ENCODE results near the gene ZNF385B. TPM values are rescaled to one million over a fixed set of nuclear protein-coding genes. Genes with fewer than 3 reads are reported as not detected.

ZNF385B gene
- total RNA-seq, 5 donors from 2014 or later (not counting 1 experiment from before 2014, with no cell fraction given), result 0.12 TPM; not detected in 4

DNA sequence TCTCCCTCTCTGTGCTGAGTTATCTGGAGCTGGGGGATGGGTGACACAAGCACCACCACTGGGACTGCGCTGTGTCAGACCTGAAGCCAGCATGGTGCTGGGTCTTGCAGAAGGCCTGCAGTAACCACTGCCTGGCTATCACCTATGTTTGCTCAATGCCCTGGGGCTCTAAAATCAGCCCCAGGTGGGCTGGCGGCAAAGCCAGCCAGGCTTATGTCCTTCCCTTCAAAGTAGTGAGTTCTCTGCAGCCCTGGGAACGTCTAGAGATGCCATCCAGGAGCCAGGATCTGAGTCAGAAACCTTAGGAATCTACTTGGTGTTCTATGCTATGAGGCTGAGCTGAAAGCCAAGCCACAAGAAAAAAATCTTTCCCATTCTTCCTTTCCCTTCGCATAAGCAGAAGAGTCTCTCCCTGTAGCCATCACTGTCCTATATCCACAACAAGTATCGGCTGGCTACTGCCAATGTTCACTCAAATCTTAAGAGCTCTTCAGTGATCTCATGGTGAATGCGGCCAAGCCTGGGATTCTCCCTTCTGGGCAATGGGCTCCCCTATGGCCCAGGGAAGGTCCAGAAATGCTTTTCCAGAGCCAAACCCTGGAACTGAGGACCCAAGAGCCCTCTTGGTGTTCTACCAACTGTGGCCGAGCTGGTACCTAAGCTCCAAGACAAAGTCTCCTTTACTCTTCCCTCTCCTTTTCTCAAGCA is 248.7 kb downstream of the ZNF385B start:
- no peak overlapping the region for H3K4me3 Mint-ChIP-seq

DNA sequence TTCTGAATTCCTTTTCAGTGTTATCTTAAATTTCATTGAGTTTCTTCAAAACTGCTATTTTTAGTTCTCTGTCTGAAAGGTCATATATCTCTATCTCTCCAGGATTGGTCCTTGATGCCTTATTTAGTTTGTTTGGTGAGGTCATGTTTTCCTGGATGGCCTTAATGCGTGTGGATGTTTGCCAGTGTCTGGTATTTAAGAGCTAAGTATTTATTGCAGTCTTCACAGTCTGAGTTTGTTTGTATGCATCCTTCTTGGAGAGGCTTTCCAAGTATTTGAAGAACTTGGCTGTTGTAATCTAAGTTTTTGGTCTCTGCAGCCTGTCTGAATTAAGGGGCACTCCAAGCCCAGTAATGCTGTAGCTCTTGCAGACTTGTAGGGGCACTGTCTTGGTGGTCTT is 249.3 kb downstream of the ZNF385B start:
- ATAC-seq (replicated peaks in 1 of 4) (no peak), DNase-seq (no peak)
- no peak overlapping the region for H3K27ac Mint-ChIP-seq
- Histone ChIP-seq H3K36me3 (ENCODE audit: control insufficient read depth in 2 of 2, extremely low read depth in 1 of 2, insufficient read depth in 1 of 2, low read length in 1 of 2) (no peaks in the 10 kb centered on the region), H3K27me3 (replicated peaks in 1 of 2; ENCODE audit: control insufficient read depth in 2 of 2, extremely low read depth in 1 of 2, insufficient read depth in 2 of 2, low read length in 1 of 2) (peaks cover 0 to 3% of the 10 kb centered on the region in 2 experiments), H3K4me3 (ENCODE audit: control insufficient read depth in 1 of 2, extremely low read depth in 1 of 2, low read length in 1 of 2) (no peak overlapping the region), H3K4me1 (ENCODE audit: control insufficient read depth in 1 of 2, extremely low read depth in 1 of 2, insufficient read depth in 2 of 2, low read length in 2 of 2) (no peaks in the 10 kb centered on the region), H3K9me3 (no peaks in the 10 kb centered on the region), H3K27ac (ENCODE audit: low read length) (no peak overlapping the region)
- POLR2A ChIA-PET, result no interaction called here
- no peak overlapping the region for H3K4me3 Mint-ChIP-seq
- CTCF ChIA-PET, result no interaction called here
- H3K36me3 Mint-ChIP-seq, result no peaks in the 10 kb centered on the region
- no peaks in the 10 kb centered on the region for H3K4me1 Mint-ChIP-seq
- 20% methylated on average over 1 of the region's 1 CpG for WGBS (ENCODE audit: insufficient coverage)
- H3K9me3 Mint-ChIP-seq, result no peaks in the 10 kb centered on the region
- H3K27me3 Mint-ChIP-seq, result no peaks in the 10 kb centered on the region

More for the DNA sequence above, 248.7 kb downstream of the ZNF385B start:
- no peaks in the 10 kb centered on the region for H3K36me3 ChIP-seq (ENCODE audit: control insufficient read depth in 2 of 2, extremely low read depth in 1 of 2, insufficient read depth in 1 of 2, low read length in 1 of 2)
- ChIA-PET CTCF (no interaction called here), POLR2A (no interaction called here)
- 78% methylated on average over 7 of the region's 7 CpGs for WGBS (ENCODE audit: insufficient coverage)
- Mint-ChIP-seq H3K27ac (no peak overlapping the region), H3K36me3 (no peaks in the 10 kb centered on the region), H3K27me3 (no peaks in the 10 kb centered on the region), H3K4me1 (no peaks in the 10 kb centered on the region), H3K9me3 (no peaks in the 10 kb centered on the region)
- H3K9me3 ChIP-seq, result no peaks in the 10 kb centered on the region
- H3K4me1 ChIP-seq (ENCODE audit: control insufficient read depth in 1 of 2, extremely low read depth in 1 of 2, insufficient read depth in 2 of 2, low read length in 2 of 2), result no peaks in the 10 kb centered on the region
- ATAC-seq (replicated peaks in 1 of 4) (no peak), DNase-seq (no peak)
- peaks cover 0 to 3% of the 10 kb centered on the region in 2 experiments for H3K27me3 ChIP-seq (replicated peaks in 1 of 2; ENCODE audit: control insufficient read depth in 2 of 2, extremely low read depth in 1 of 2, insufficient read depth in 2 of 2, low read length in 1 of 2)
- H3K4me3 ChIP-seq (ENCODE audit: control insufficient read depth in 1 of 2, extremely low read depth in 1 of 2, low read length in 1 of 2), result no peak overlapping the region
- H3K27ac ChIP-seq (ENCODE audit: low read length), result no peak overlapping the region

DNA sequence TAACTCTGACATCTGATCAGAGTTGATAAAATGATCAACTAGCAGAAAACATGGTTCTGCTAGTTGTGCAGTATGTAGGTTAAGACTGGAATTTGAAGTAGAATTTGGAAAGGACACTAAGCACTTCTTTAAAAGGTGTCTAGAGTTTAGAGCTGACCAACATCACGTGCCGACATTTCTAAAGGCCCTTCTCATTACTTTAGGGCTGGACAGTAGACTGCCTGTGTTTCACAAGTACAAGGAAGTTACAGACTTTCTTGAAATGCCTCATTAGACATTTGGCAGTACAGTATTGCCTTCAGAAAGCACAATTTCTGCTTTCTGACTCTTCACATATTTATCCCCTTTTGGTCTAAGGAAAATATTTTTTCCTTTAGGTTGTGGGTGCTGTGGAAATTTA is 255.3 kb downstream of the ZNF385B start:
- H3K27ac Mint-ChIP-seq, result no peak overlapping the region
- DNase-seq (no peak), ATAC-seq (replicated peaks in 1 of 4) (no peak)
- no peak overlapping the region for H3K4me3 Mint-ChIP-seq
- WGBS (ENCODE audit: insufficient coverage), result 90% methylated on average over 2 of the region's 2 CpGs
- Histone ChIP-seq H3K27ac (ENCODE audit: low read length) (no peak overlapping the region), H3K27me3 (replicated peaks in 1 of 2; ENCODE audit: control insufficient read depth in 2 of 2, extremely low read depth in 1 of 2, insufficient read depth in 2 of 2, low read length in 1 of 2) (no peaks in the 10 kb centered on the region), H3K9me3 (no peaks in the 10 kb centered on the region), H3K36me3 (ENCODE audit: control insufficient read depth in 2 of 2, extremely low read depth in 1 of 2, insufficient read depth in 1 of 2, low read length in 1 of 2) (no peaks in the 10 kb centered on the region), H3K4me1 (ENCODE audit: control insufficient read depth in 1 of 2, extremely low read depth in 1 of 2, insufficient read depth in 2 of 2, low read length in 2 of 2) (no peaks in the 10 kb centered on the region), H3K4me3 (ENCODE audit: control insufficient read depth in 1 of 2, extremely low read depth in 1 of 2, low read length in 1 of 2) (no peak overlapping the region)
- no peaks in the 10 kb centered on the region for H3K27me3 Mint-ChIP-seq
- H3K9me3 Mint-ChIP-seq, result no peaks in the 10 kb centered on the region
- CTCF ChIA-PET, result no interaction called here
- no peaks in the 10 kb centered on the region for H3K4me1 Mint-ChIP-seq
- POLR2A ChIA-PET, result no interaction called here
- no peaks in the 10 kb centered on the region for H3K36me3 Mint-ChIP-seq

DNA sequence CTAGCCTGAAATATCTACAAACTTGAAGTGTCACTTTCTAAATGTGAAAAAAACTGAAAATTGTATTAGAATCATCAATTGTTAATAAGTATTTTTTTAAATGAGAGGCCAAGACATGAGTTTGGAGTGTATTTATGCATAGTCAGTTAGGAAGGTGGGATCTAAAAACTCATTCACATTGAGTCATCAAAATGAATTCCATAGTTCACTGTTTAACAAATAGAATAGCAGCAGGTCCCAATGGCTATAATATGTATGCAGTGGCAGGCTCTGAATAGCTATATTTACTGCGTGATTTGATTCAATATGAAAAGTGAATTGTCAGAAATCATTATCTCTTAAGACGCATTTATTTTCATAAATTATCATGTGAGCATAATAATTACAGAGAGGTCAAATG is 256.1 kb downstream of the ZNF385B start:
- Histone ChIP-seq H3K27ac (ENCODE audit: low read length) (no peak overlapping the region), H3K9me3 (no peaks in the 10 kb centered on the region), H3K4me1 (ENCODE audit: control insufficient read depth in 1 of 2, extremely low read depth in 1 of 2, insufficient read depth in 2 of 2, low read length in 2 of 2) (no peaks in the 10 kb centered on the region), H3K4me3 (ENCODE audit: control insufficient read depth in 1 of 2, extremely low read depth in 1 of 2, low read length in 1 of 2) (no peak overlapping the region), H3K27me3 (replicated peaks in 1 of 2; ENCODE audit: control insufficient read depth in 2 of 2, extremely low read depth in 1 of 2, insufficient read depth in 2 of 2, low read length in 1 of 2) (no peaks in the 10 kb centered on the region), H3K36me3 (ENCODE audit: control insufficient read depth in 2 of 2, extremely low read depth in 1 of 2, insufficient read depth in 1 of 2, low read length in 1 of 2) (no peaks in the 10 kb centered on the region)
- CTCF ChIA-PET, result no interaction called here
- Mint-ChIP-seq H3K27ac (no peak overlapping the region), H3K4me3 (no peak overlapping the region), H3K27me3 (no peaks in the 10 kb centered on the region), H3K9me3 (no peaks in the 10 kb centered on the region), H3K36me3 (no peaks in the 10 kb centered on the region), H3K4me1 (no peaks in the 10 kb centered on the region)
- ATAC-seq (replicated peaks in 1 of 4) (no peak), DNase-seq (no peak)
- POLR2A ChIA-PET, result no interaction called here
- WGBS (ENCODE audit: insufficient coverage), result no CpG with 5 or more reads among the region's 2 CpGs

DNA sequence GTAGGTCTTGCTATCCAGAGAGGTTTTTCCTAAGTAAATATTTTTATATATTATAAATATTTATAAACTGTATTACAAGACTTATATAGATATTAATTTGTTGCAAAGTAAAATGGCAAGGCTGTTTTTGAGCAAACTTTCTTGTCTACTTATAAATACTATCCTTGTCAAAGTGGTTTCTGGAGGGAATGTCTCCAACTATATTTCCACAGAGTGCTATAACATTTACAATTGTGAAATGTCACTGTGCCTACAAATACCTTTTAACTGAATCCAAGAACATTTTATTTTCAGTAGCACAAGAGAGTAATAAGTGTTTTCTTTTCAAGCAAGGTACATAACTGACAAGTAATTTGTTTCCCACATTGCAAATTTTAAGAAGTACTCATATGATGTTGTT is 256.8 kb downstream of the ZNF385B start:
- CTCF ChIA-PET, result no interaction called here
- Histone ChIP-seq H3K4me1 (ENCODE audit: control insufficient read depth in 1 of 2, extremely low read depth in 1 of 2, insufficient read depth in 2 of 2, low read length in 2 of 2) (no peaks in the 10 kb centered on the region), H3K36me3 (ENCODE audit: control insufficient read depth in 2 of 2, extremely low read depth in 1 of 2, insufficient read depth in 1 of 2, low read length in 1 of 2) (no peaks in the 10 kb centered on the region), H3K4me3 (ENCODE audit: control insufficient read depth in 1 of 2, extremely low read depth in 1 of 2, low read length in 1 of 2) (no peak overlapping the region), H3K9me3 (no peaks in the 10 kb centered on the region), H3K27ac (ENCODE audit: low read length) (no peak overlapping the region), H3K27me3 (replicated peaks in 1 of 2; ENCODE audit: control insufficient read depth in 2 of 2, extremely low read depth in 1 of 2, insufficient read depth in 2 of 2, low read length in 1 of 2) (no peaks in the 10 kb centered on the region)
- no peaks in the 10 kb centered on the region for H3K36me3 Mint-ChIP-seq
- POLR2A ChIA-PET, result no interaction called here
- no peaks in the 10 kb centered on the region for H3K9me3 Mint-ChIP-seq
- H3K4me1 Mint-ChIP-seq, result no peaks in the 10 kb centered on the region
- ATAC-seq (replicated peaks in 1 of 4) (no peak), DNase-seq (no peak)
- no peak overlapping the region for H3K4me3 Mint-ChIP-seq
- H3K27me3 Mint-ChIP-seq, result no peaks in the 10 kb centered on the region
- no peak overlapping the region for H3K27ac Mint-ChIP-seq

DNA sequence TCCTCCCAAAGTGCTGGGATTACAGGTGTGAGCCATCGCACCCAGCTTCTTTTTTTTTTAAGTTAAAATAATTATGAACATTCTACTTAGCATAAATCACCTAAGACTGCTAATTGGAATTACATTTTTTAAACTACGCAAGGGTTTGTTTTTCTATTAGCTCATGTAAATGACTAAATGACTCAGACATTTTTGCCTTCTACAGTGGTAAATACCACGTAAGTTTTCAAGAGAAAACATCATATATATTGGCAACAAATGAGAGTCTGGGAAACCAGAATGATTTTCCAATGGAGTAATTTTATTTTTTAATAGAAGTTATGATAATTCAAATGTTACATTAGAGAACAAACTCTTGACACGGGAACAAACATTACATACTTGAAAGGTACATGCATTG is 259.0 kb downstream of the ZNF385B start:
- no peaks in the 10 kb centered on the region for H3K27me3 Mint-ChIP-seq
- no peaks in the 10 kb centered on the region for H3K36me3 Mint-ChIP-seq
- no peak for ATAC-seq (replicated peaks in 1 of 4)
- no peaks in the 10 kb centered on the region for H3K4me1 ChIP-seq (ENCODE audit: control insufficient read depth in 1 of 2, extremely low read depth in 1 of 2, insufficient read depth in 2 of 2, low read length in 2 of 2)
- no peaks in the 10 kb centered on the region for H3K27me3 ChIP-seq (replicated peaks in 1 of 2; ENCODE audit: control insufficient read depth in 2 of 2, extremely low read depth in 1 of 2, insufficient read depth in 2 of 2, low read length in 1 of 2)
- H3K27ac ChIP-seq (ENCODE audit: low read length), result no peak overlapping the region
- H3K4me3 Mint-ChIP-seq, result no peak overlapping the region
- H3K9me3 Mint-ChIP-seq, result no peaks in the 10 kb centered on the region
- H3K9me3 ChIP-seq, result no peaks in the 10 kb centered on the region
- DNase-seq, result no peak
- no CpG with 5 or more reads among the region's 4 CpGs for WGBS (ENCODE audit: insufficient coverage)
- H3K4me1 Mint-ChIP-seq, result no peaks in the 10 kb centered on the region
- ChIA-PET POLR2A (no interaction called here), CTCF (no interaction called here)
- H3K36me3 ChIP-seq (ENCODE audit: control insufficient read depth in 2 of 2, extremely low read depth in 1 of 2, insufficient read depth in 1 of 2, low read length in 1 of 2), result no peaks in the 10 kb centered on the region
- H3K4me3 ChIP-seq (ENCODE audit: control insufficient read depth in 1 of 2, extremely low read depth in 1 of 2, low read length in 1 of 2), result no peak overlapping the region
- no peak overlapping the region for H3K27ac Mint-ChIP-seq

DNA sequence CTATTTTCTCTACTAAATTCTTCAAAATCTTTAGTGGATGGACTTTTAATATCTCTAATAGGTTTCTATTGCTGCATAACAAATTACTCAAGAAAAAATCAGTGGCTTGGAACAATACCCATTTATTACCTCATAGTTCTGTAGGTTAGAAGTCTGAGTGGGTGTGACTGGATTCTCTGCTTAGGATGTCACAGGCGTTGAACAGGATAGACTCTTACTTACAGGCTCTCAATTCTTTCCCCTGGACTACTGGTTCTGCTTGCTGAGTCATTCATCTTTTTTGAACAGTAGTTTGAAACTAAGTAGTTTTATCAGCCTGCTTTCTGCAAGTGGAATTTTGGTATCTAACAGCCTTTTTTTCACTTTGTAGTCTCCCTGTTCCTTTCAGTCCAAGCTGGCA is 265.4 kb downstream of the ZNF385B start:
- Histone ChIP-seq H3K27me3 (replicated peaks in 1 of 2; ENCODE audit: control insufficient read depth in 2 of 2, extremely low read depth in 1 of 2, insufficient read depth in 2 of 2, low read length in 1 of 2) (no peaks in the 10 kb centered on the region), H3K4me3 (ENCODE audit: control insufficient read depth in 1 of 2, extremely low read depth in 1 of 2, low read length in 1 of 2) (no peak overlapping the region), H3K27ac (ENCODE audit: low read length) (no peak overlapping the region), H3K9me3 (no peaks in the 10 kb centered on the region), H3K36me3 (ENCODE audit: control insufficient read depth in 2 of 2, extremely low read depth in 1 of 2, insufficient read depth in 1 of 2, low read length in 1 of 2) (no peaks in the 10 kb centered on the region), H3K4me1 (ENCODE audit: control insufficient read depth in 1 of 2, extremely low read depth in 1 of 2, insufficient read depth in 2 of 2, low read length in 2 of 2) (no peaks in the 10 kb centered on the region)
- H3K9me3 Mint-ChIP-seq, result peaks cover 0 to 4% (median 0%) of the 10 kb centered on the region in 3 donors
- WGBS (ENCODE audit: insufficient coverage), result no CpG with 5 or more reads among the region's 1 CpG
- no peak overlapping the region for H3K4me3 Mint-ChIP-seq
- no peak overlapping the region for H3K27ac Mint-ChIP-seq
- no peaks in the 10 kb centered on the region for H3K4me1 Mint-ChIP-seq
- ChIA-PET POLR2A (no interaction called here), CTCF (no interaction called here)
- DNase-seq (no peak), ATAC-seq (replicated peaks in 1 of 4) (no peak)
- no peaks in the 10 kb centered on the region for H3K27me3 Mint-ChIP-seq
- no peaks in the 10 kb centered on the region for H3K36me3 Mint-ChIP-seq

All from T-cell (primary cell).